Lower lobe of right lung (tissue), 2 donors: Measurements from ENCODE around the gene ZFYVE21. TPM values are rescaled to one million over a fixed set of nuclear protein-coding genes. Genes with fewer than 3 reads are reported as not detected.

Experiments used
- ATAC-seq, 2 donors: fragments of 200-7000 bp; cut with Tn5 transposase; one replicate each; pipeline ENCODE4 v1.9.1; 2020 to 2022; ENCODE audit warnings: mild to moderate bottlenecking in 2 of 2, moderate library complexity in 2 of 2
- DNase-seq: peaks from one replicate; pipeline ENCODE4 v3.0.0-alpha.2; 2020
- H3K27ac ChIP-seq: fragments of 200-600 bp; one replicate; pipeline ENCODE4 v1.8.0; 2022
- H3K27me3 ChIP-seq: fragments of 200-600 bp; one replicate; pipeline ENCODE4 v1.8.0; 2022; ENCODE audit warnings: low read depth
- H3K36me3 ChIP-seq: fragments of 200-600 bp; one replicate; pipeline ENCODE4 v1.8.0; 2022; ENCODE audit warnings: mild to moderate bottlenecking
- H3K4me1 ChIP-seq: fragments of 200-600 bp; one replicate; pipeline ENCODE4 v1.8.0; 2022
- H3K4me3 ChIP-seq: fragments of 200-600 bp; one replicate; pipeline ENCODE4 v1.8.0; 2022; ENCODE audit warnings: mild to moderate bottlenecking
- H3K9me3 ChIP-seq: fragments of 200-600 bp; one replicate; pipeline ENCODE4 v1.8.0; 2022
- CTCF ChIP-seq: fragments of 200-600 bp; IDR thresholded peaks from one replicate; pipeline ENCODE4 v1.8.0; 2022; ENCODE audit warnings: antibody characterized with exemption, mild to moderate bottlenecking
- intact Hi-C: fragments of 100-400 bp; cut with DNase I; formaldehyde crosslinking; loops from one replicate; pipeline ENCODE4 v1.11.0; 2022
- total RNA-seq: library from RNA; stranded (reverse); fragmentation: NEBNext Ultra II Directional; extraction: Animal tissue kit (Norgen Biotek cat#: 25700); gene quantifications from one replicate; pipeline ENCODE4 v1.2.1, GENCODE V29; 2021
- donor health status: DM: no; HTN: yes; CAD: no; lungs with severe emphysema.

ZFYVE21 gene
- total RNA-seq, 1 donor from 2014 or later, result 49.4 TPM

- intact Hi-C loops, result no loop called here
- Histone ChIP-seq H3K36me3 (peaks cover 9% of the 10 kb centered on the region), H3K9me3 (no peaks in the 10 kb centered on the region), H3K27ac (no peak overlapping the region), H3K4me3 (no peak overlapping the region), H3K4me1 (peaks cover 48% of the 10 kb centered on the region), H3K27me3 (no peaks in the 10 kb centered on the region)
- no peak for ATAC-seq
- no peak for DNase-seq
- no peak for TF ChIP-seq CTCF
These were observed 5.9 kb downstream of the ZFYVE21 start for GRCh38 chr14:103721334-103722120.

DNA sequence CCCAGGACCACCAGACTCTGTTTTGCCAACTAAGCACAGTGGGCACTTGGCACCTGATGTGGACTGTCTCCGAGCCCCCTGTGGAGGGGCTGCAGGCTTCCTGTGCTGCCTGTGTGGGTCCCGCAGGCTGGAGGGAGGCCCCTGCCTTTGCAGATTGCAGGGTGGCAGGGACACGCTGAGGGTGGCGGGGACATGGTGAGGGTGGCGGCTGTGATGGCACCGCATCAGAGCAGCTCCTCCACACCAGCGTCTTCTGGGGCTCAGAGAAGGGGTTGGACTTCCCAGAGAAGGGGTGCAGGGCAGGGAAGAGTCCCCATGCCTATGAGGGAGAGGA, 8.1 kb downstream of the ZFYVE21 start:
- ATAC-seq (no peak), DNase-seq (no peak)
- TF ChIP-seq CTCF, result no peak
- Histone ChIP-seq H3K4me3 (no peak overlapping the region), H3K36me3 (peaks cover 21% of the 10 kb centered on the region), H3K27ac (peak overlapping the region; percentile 58), H3K9me3 (no peaks in the 10 kb centered on the region), H3K4me1 (peaks cover 32% of the 10 kb centered on the region), H3K27me3 (no peaks in the 10 kb centered on the region)
- intact Hi-C loops, result no loop called here

GRCh38 chr14:103724116-103724515, 8.5 kb downstream of the ZFYVE21 start:
- intact Hi-C loops, result no loop called here
- Histone ChIP-seq H3K27me3 (no peaks in the 10 kb centered on the region), H3K9me3 (no peaks in the 10 kb centered on the region), H3K4me3 (no peak overlapping the region), H3K27ac (peak overlapping the region; percentile 58), H3K4me1 (peaks cover 29% of the 10 kb centered on the region), H3K36me3 (peaks cover 25% of the 10 kb centered on the region)
- ATAC-seq (no peak), DNase-seq (no peak)
- no peak for TF ChIP-seq CTCF

DNA sequence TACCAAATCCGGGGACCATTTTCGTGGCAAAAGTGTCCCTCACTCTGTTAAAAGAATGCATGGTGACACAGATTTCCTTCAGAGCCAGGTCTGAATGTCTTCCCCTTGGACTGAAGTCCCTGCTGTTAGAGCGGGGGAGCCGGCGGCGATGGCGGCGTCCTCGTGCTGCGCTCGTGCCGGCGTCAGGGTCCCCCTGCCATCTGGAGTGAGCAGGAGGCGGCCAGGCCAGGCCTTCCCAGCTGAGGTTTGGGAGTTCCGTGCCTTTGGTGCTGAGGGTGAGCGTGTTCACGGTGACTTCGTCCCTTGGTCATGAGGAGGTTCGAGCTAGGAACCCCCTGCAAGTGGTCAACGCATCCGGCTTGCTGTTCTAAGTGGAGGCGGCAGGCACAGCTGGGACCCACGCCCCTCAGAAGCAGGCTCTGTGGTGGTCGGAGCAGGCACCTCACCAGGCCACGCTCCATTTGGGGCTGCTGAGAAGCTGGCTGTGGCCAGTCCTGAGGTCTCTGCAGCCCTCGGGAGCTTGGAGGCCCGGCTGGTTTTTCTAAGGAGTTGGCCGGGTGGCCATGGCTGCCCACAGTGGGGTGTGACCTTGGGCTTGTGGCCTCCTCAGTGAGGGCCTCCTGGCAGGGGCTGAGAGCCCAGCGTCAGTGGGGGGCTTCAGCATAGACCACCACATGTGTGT, 9.5 kb downstream of the ZFYVE21 start:
- Histone ChIP-seq H3K9me3 (no peaks in the 10 kb centered on the region), H3K27me3 (no peaks in the 10 kb centered on the region), H3K4me1 (peaks cover 29% of the 10 kb centered on the region), H3K27ac (no peak overlapping the region), H3K4me3 (no peak overlapping the region), H3K36me3 (peaks cover 36% of the 10 kb centered on the region)
- DNase-seq (no peak), ATAC-seq (no peak)
- intact Hi-C loops, result no loop called here
- no peak for TF ChIP-seq CTCF

DNA sequence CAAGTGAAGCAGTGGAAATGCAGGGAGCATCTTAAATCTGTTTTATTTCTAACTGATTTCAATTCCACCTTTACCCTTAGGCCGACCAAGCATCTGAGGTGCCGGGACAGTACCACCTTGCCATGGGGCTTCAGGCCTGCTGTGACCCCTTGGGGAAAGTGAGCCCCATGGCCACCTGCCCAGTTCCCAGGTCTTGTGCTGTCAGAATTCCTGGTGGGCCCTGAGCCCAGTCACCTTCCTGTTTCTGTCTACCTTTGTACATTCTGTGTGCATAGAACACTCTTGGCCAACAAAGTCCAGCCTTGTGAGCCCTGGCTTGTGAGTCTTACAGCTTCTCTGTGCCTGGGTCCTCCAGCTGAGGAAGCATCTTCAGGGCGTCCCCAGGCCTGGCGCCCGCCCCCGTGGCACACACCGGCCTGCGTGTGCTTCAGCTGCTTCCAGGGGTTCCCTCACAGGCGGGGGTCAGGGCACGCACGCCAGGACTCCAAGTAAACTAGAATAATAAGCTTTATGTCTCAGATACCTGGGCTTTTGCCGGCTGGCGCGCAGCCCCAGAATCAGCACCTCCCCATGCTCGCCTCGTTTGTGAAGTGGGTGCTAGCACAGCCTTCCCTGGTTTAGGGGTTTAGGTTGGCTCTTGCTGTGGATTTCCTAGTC, 10.3 kb downstream of the ZFYVE21 start:
- no peak for ATAC-seq

More for the DNA sequence above, 10.3 kb downstream of the ZFYVE21 start:
- intact Hi-C loops, result no loop called here
- H3K9me3 ChIP-seq, result no peaks in the 10 kb centered on the region
- no peak for DNase-seq
- H3K27ac ChIP-seq, result no peak overlapping the region
- H3K36me3 ChIP-seq, result peaks cover 43% of the 10 kb centered on the region
- peaks cover 29% of the 10 kb centered on the region for H3K4me1 ChIP-seq
- TF ChIP-seq CTCF, result no peak
- no peak overlapping the region for H3K4me3 ChIP-seq
- H3K27me3 ChIP-seq, result no peaks in the 10 kb centered on the region
